HG03469 (cell line): ENCODE data around the gene PNKD.
A peak's percentile ranks its signal among the peaks of the same experiment; 100 is the strongest.

Experiments
- ATAC-seq: cut with Tn5 transposase; IDR thresholded peaks from one replicate; pipeline ENCODE4 v1.9.1; 2021; ENCODE audit warnings: mild to moderate bottlenecking, moderate library complexity, moderate number of reproducible peaks; ENCODE audit not compliant: unreplicated experiment

Gene PNKD

GRCh38 chr2:218394298-218395089 lies 124.2 kb downstream of the PNKD start:
- no peak for ATAC-seq

GRCh38 chr2:218395090-218395444 lies 124.7 kb downstream of the PNKD start:
- ATAC-seq = no peak

GRCh38 chr2:218395456-218395825 lies 125.1 kb downstream of the PNKD start:
- ATAC-seq = no peak

- peak; percentile 35 for ATAC-seq
These were observed 125.7 kb downstream of the PNKD start for GRCh38 chr2:218395826-218396687.
